ENCODE measurements around the gene EPHB2.

DNA sequence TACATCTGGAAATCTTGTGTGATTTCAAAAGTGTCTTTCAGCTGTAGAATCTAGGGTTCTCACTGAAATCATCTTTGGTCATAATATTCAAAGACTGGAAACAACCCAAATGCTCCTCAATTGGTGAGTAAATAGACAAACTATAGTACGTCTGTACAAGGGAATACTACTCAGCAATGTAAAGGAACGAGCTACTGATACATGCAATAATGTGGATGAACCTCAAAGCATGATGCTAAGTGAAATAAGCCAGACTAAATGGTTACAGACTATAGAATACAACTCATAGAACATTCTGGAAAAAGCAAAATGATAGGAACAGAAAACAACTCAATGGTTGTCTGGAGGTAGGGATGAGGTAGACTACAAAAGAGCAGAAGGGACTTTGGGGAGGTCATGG is 259.5 kb downstream of the EPHB2 start:
- TF ChIP-seq, protein P1, sequence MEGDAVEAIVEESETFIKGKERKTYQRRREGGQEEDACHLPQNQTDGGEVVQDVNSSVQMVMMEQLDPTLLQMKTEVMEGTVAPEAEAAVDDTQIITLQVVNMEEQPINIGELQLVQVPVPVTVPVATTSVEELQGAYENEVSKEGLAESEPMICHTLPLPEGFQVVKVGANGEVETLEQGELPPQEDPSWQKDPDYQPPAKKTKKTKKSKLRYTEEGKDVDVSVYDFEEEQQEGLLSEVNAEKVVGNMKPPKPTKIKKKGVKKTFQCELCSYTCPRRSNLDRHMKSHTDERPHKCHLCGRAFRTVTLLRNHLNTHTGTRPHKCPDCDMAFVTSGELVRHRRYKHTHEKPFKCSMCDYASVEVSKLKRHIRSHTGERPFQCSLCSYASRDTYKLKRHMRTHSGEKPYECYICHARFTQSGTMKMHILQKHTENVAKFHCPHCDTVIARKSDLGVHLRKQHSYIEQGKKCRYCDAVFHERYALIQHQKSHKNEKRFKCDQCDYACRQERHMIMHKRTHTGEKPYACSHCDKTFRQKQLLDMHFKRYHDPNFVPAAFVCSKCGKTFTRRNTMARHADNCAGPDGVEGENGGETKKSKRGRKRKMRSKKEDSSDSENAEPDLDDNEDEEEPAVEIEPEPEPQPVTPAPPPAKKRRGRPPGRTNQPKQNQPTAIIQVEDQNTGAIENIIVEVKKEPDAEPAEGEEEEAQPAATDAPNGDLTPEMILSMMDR (IDR thresholded peaks at IDR 0.05; ENCODE audit: low read depth, low read length): no peak
- TF ChIP-seq POLR2A (IDR thresholded peaks at IDR 0.05; ENCODE audit: extremely low read depth, insufficient read length): no peak
